NCI-H2196 (cell line): ENCODE data around the gene ZNF442.
"Not testable (repeated sequence)": the region's sequence is repeated elsewhere in the genome, so short reads cannot be mapped to it uniquely, and the experiment has no call there.

ENCODE experiments used
- DNase-seq: peaks from one replicate; lab custom pipeline; 2025; ENCODE audit not compliant: unreplicated experiment; lab: John Stamatoyannopoulos, UW

Gene ZNF442

GRCh38 chr19:12331211-12331941 is 34.1 kb downstream of the ZNF442 start:
- no peak for DNase-seq

DNA sequence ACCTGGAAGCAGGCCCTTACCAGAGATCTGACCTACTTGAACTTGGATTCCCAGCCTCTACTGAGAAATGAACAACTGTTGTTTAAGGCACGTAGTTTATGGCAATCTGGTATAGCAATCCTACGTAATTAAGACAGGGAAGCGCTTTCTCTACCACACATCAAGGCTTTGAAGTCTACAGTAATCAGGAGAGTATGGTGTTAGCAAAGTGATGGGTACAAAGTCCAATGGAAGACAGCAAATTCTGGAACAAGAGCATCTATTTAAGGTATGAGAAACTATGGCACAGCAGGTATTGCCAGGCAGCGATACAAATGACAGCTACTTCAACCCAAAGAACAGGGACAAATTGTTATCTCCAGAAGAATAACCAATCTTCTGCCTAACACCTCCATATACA is 35.1 kb downstream of the ZNF442 start:
- no peak for DNase-seq

- no peak for DNase-seq
Observed at GRCh38 chr19:12325690-12326089, 39.8 kb downstream of the ZNF442 start.

DNA sequence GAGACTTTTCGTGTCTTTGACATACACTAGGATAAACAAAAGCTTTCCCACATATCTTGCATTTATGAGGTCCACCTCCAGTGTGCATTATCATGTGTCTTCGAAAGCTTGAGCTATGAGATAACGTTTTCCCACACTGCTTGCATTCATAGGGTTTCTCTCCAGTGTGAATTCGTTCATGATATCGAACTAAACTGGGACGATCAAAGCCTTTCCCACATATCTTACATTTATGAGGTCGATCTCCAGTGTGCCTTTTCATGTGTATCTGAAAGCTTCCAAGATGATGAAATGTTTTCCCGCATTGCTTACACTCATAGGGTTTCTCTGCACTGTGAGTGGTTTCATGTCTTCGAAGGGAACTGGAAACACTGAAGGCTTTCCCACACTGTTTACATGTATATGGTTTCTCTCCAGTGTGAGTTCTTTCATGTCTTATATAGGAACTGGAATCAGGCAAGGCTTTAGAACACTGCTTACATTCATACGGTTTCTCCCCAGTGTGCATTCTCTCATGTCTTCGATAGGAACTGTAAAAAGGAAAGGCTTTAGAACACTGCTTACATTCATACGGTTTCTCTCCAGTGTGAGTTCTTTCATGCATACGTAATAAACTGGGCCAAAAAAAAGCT is 46.6 kb downstream of the ZNF442 start:
- no peak for DNase-seq

DNA sequence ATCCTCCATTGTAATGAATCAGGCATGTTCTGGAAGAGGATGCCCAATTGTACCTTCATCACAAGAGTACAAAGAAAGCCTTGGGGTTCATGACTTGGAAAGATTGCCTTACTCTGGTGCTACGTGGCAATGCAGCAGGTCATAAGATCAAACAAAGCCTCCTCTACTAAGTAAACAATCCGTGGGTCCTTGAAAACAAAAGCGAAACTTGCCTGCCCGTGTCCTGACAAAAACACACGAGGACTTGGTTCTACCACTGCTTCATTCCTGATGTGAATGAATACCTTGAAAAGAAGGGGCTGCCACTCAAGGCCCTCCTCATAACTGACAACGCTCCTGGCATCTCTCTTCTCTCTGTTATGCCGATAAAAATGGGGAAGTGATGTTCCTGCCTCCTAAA is 50.9 kb downstream of the ZNF442 start:
- peak; percentile 2 for DNase-seq

GRCh38 chr19:12308891-12309290 is 56.6 kb downstream of the ZNF442 start:
- not testable (repeated sequence) for DNase-seq
